Measurements from ENCODE around the gene PKM.

PKM gene

DNA sequence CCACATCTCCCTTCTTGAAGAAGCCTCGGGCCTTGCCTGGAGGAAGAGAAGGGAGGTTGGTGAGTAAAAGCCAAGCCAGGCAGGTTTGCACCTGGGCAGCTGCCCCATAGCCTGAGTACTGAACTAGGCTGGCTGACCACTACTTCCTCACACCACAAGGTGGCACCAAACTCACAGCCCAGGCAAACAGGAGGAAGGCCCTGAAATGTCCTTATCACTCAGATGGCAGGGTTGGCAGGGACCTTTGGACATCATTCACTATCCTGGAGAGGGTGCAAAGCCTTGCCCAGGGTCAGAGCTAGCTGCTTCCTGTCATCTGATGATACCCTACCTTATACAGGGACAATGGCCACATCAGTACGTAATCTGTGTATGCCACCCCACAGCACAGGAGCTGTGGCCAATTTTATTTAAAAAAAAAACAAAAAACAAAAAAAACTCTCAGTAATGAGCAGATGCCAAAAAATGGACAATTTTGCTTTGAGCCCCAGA is 31.2 kb downstream of the PKM start:
- DNase-seq: peak; percentile 70

- no peak for DNase-seq
Observed at GRCh38 chr15:72199205-72199515, 31.8 kb downstream of the PKM start.

DNA sequence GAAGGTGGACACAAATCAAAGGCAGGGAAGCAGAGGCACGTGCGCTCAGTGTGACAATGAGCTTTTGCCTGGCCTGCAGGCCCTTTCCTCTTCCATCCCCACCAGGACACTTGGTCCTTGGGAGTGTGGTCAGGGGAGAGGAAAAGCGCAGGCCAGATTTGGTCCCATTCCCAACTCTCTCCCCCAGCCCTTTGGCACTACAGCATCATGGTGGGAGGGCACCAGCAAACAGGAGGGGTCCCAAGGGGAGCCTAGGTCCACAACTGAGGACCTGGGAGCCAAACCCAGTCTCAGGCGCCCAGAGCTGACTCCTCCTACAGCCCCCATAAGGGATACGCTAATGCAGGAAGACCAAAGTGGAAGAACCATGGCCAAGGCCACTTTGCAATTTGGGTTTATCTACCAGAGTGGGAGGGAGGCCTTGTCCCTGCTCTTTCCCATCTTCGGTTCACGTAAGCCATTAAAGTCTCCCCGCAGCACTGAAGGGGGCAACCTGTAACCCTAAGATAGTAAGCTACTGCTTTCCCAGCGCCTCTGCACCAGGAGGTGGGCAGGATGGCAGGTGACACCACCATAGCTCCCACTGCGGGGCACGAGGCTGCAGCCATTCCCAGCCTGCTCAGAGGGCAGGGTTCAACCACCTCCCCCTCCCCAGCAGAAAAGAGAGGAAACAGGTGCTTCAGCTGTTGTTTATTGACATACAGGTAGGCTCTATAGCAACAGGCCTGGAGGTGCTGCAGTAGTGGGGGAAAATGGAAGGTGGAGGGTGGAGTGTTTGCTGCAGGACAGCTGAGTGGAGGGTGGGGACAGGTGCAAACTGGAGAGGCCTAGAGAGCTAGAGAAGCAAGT is 32.4 kb downstream of the PKM start:
- no peak for DNase-seq

GRCh38 chr15:72197460-72198355 is 33.3 kb downstream of the PKM start, which contains the start of gene GRAMD2A:
Gene GRAMD2A, minus strand, starts transcription at chr15:72197787.
- DNase-seq: peak; percentile 35

DNA sequence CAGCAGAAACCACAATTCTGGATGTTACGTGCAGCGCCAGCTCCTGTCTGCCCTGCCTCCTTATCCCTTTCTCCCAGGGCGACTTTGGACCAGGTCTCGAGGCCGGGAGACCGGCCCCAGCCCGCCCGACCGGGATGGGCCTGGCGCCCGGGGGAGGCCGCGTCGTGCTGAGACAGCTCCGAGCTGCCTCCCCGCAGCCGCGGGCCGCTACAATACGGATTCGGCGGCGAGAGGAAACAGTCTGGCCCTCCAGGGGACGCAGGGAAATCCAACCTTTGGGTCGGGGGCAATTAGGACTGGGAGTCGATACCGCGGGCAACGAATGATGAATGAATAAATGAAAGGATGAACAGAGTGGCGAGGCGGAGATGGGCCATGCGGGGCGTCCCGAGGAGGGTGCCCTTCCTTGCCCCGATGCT is 33.9 kb downstream of the PKM start:
- DNase-seq: no peak

DNA sequence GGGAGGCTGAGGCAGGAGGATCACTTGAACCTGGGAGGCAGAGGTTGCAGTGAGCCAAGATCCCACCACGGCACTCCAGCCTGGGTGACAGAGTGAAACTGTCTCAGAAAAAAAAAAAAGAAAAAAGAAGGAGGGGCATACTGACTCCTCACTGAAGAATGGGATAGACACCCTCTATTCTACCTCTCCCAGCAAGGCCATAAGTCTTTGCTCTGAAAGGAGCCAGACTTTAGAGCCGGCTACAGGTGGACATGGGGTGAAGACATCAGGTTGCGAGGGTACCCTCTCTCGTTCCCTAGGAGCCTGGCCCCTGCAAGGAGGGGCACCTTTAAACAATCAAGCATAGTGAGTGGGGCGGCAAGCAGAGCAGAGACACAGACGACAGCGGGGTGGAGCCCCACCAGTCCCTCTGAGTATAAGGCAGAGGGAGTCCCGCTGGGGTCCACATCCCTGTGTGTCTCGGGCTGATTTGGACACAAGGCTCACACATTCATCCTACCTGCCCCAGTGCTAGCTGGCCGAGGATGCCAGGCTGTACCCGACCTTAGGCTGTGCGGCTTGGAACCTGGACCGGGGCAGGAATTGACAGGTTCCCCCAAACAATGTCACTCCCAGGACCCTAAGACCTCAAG is 34.5 kb downstream of the PKM start:
- no peak for DNase-seq

GRCh38 chr15:72195101-72195511 is 35.9 kb downstream of the PKM start:
- no peak for DNase-seq

DNA sequence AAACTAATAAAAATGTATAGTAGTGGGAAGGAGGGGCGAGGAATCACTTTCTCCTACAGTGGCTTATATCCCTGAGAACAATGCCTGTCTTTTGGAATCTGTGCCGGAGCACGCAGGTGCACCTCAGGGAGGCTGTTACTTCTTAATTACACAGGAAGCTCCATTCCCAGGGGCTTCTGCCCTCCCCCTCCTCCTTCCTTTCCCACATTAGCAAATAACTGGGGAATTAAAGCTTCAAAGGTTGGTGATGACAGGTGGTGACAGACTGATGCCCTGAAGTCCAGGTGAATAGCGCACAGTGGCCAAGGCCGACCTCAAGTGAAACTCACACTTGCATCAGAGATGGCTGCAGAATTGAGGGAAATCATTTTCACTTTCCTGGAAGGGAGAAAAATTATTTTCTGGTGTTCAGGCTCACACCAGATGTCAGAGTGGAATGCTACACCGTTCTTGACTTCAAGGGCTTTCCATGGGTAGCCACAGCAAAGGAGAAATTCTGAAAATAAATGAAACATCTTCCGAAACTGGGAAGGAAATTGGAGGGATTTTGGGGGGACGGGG is 37.1 kb downstream of the PKM start:
- DNase-seq: no peak

DNA sequence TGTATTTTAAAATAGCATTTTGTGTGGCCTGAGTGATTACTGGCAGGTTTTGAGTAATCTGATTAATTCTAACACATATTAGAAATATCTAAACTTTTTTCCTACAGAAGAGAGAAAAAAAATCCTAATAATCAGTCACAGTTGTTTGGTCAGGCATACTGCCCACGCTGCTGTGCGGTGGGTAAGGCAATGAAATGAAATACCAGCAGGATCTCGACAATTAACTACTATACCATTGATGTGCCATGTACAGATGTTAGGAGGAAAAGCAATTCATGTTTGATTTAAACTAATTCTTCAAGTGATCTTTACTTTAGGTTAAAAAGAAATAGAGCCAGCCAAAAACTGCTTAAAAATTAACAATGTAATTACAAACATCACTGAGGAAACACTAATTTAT is 38.6 kb downstream of the PKM start:
- no peak for DNase-seq

DNA sequence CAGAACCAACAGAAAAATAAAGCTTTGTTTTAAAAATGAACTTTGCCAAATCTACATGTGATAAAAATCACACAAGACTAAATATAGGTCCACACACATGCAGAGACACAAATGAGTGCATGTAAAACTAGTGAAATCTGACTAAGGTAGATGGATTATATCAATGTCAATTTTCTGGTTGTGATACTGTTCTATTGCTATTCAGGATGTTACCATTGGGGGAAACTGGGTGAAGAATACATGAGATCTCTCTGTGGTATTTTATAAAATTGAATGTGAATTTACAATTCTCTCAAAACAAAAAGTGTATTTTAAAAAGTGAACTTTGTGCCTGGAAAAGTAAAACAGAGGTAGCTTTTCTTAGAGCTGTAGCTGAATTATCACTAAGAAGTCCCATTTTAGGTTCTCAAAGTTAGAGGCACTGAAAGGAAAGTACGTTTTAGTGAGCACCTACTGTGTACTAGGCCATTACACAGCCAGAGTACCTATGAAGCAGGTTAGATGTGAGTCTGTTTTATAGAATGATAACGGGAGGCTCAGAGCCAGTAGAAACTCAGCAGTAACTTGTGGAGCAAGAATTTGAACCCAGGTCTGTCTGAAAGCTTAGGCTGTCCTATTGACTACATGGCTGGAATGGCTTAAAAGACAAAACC is 41.6 kb downstream of the PKM start:
- no peak for DNase-seq

DNA sequence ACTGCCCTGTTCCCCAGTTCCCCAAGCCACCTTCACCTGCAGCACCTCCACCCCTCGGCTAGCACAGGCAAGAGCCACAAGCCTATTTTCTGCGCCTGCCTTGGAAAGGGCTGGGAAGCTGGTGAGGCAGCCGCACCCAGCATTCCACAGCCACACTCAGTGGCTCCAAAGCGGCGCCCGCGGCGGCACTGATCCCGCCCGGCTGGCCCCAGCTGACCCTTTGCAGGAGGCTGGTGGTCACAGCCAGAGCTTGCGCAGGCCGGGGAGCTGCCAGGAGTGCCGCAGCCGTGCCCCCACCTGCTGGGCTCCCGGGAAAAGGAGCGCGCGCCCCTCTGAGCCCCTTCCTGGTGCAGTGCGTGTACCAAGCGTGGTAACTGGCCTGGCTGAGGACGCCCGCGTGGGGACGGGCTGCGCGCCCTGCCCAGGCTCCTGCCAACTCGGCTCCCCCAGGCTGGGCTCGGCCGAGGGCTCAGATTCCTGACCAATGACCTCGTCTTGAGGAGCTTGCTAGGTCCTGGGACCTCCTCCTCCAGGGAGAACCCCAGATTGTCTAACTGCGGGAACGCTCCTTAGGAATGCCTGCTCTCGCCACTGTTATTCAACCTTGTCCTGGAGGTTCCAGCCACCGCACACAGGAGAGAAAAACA is 46.7 kb downstream of the PKM start:
- no peak for DNase-seq

DNA sequence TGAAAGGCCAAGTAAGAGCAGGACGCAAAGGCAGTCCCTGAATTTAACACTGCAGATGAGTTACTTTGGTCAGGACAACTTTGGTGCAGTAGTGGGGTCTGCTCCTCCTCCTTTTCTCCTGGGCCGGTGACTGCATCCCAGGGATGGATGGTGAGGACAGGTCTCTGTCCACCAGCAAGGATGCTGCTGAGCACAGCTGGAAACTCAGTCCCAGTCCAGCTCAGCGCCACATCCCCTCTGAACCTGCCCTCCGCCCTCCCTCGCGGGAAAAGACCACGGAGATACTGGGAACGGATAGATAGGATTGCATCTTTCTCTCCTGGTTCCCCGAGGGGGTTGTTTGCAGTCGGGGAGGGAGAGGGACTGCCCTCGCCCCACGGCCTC is 47.2 kb downstream of the PKM start:
- no peak for DNase-seq

GRCh38 chr15:72182673-72183072 is 48.3 kb downstream of the PKM start:
- no peak for DNase-seq

DNA sequence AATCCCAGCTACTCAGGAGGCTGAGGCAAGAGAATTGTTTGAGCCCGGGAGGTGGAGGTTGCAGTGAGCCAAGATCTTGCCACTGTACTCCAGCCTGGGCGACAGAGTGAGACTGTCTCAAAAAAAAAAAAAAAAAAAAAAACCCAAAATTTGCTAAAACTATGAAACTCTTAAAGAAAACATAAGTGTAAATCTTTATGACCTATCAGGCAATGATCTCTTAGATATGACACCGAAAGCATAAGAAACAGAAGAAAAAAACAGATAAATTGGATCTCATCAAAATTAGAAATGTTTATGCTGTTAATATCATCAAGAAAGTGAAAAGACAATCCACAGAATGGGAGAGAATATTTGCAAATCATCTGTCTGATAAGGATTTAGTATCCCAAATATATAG is 48.7 kb downstream of the PKM start:
- DNase-seq: no peak

DNA sequence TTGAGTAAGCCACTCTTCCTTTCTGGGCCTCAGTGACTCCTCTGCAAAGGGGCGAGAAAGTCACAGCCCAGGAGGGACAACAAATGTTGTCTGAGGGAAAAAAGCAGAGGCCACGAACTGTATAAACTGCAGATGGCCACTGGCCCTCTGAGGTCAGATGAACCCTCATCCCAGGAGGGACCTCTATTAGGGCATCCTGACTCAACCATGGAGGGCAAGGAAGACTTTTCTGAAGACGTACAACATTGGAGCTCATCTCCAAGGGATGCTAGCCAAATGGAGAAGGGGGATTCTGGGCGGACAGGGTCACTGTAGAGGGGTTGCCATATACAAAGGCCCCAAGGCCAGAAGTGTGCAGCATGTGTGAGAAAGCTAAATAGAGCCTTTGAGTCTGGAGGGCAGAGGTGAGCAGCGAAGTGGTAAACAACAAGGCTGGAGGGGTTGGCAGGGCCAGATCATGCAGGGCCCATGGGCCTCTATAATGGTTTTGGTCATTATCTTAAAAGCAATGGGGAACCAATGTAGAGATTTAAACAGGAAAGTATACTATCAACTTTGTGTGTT is 50.1 kb downstream of the PKM start:
- DNase-seq: no peak

GRCh38 chr15:72179950-72180581 is 50.9 kb downstream of the PKM start:
- no peak for DNase-seq

DNA sequence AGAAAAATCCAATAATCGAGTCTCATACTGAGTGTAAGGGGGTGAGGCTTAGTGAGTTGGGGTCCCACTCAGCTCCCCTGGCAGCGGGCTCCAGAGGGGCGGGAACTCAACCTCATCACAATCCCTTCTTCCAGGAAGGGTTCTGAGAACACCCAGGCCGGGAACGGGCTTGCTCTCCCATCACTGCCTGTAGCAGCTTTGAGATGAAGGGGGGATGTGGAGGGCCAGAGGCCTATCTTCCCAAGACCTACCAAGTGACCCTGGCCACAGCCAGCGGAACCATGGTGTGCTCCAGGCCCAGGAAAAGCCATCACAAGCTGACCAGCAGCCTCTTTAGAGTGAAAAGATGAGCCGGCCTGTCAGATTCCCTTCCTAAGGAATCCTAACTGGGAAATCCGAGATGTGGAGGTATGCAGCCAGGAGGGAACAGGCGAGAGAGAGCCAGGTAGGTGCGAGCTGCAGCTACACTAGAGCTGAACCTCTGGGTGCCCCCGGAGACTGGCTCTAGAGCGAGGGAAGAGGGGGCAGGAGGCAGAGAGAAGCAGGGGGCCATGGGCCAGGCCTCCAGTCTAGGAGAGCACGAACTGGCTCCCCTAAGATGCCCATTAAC is 51.9 kb downstream of the PKM start:
- no peak for DNase-seq

DNA sequence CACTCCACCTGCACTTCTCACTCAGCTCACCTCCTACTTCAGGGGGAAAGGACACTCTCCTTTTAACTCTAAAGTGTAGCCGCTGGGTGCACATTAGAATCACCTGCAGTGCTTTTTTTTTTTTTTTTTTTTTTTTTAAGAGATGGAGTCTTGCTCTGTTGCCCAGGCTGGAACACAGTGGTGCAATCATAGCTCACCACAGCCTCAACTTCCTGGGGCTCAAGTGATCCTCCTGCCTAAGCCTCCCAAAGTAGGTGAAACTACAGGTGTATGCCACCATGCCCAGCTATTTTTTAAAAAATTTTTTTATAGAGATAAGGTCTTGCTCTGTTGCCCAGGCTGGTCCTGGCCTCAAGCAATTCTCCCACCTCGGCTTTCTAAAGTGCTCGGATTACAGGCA is 54.2 kb downstream of the PKM start:
- no peak for DNase-seq

GRCh38 chr15:72176159-72176558 is 54.8 kb downstream of the PKM start:
- no peak for DNase-seq

DNA sequence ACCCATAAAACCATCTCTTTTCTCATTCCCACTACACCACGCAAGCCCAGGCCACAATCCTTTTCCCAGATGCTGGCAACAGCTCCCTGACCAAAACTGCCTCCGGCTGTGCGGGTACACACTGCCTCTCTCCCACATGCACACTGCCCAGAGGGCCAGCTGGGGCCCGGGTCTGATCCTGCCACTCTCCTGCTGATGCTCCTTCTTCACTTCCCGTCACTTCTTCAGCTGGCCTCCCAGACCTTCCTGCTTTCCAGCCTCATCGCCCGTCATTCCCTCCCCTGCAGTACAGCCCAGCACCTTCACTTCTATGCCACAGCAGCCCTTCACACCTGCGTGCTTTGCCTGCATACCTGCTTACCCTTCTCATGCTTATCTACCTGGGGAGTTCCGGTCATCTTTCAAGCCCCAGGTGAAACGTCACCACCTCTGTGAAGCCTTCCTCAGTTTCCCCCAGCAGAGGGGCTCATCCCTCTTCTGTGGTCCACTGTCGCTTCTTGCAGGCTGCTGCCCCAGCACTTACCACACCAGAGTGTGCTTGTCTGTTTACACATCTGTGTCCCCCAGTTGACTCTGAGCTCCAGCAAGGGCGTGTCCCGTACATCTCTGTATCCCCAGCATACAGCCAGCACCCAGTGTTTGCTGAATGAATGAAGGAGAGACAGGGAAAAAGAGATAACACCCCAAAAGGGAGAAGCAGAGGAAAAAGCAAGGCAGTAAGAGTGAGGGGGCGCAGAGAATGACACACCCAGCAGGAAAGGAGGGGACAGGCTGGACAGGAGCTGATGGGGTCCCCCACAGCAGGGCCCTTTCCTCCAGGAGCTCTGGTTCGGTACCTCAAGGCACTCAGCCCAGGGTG is 55.6 kb downstream of the PKM start:
- DNase-seq: no peak

Data from fibroblast of upper back skin (primary cell).